Measurements from ENCODE around the gene GNG3. TPM values are rescaled to one million over a fixed set of nuclear protein-coding genes. Genes with fewer than 3 reads are reported as not detected.

The GNG3 gene
- polyA plus RNA-seq, 3 donors, result 0.23 TPM; not detected in 2

GRCh38 chr11:62666259-62666926 is 41.1 kb upstream of the GNG3 start:
- Histone ChIP-seq H3K9ac (ENCODE audit: insufficient read depth, low read length, poor library complexity, severe bottlenecking) (peak overlapping the region; percentile 78), H3K79me2 (ENCODE audit: insufficient read depth, low read length) (peaks cover 65% of the 10 kb centered on the region)

GRCh38 chr11:62667460-62667859 is 40.0 kb upstream of the GNG3 start:
- no peak overlapping the region for H3K4me3 Mint-ChIP-seq
- peaks cover 11 to 26% of the 10 kb centered on the region in 2 donors for H3K36me3 Mint-ChIP-seq
- Histone ChIP-seq H3K4me1 (ENCODE audit: control insufficient read depth in 1 of 2, insufficient read depth in 2 of 2, low read length in 2 of 2) (peaks cover 39 to 42% of the 10 kb centered on the region in 2 donors), H3K9me3 (replicated peaks in 1 of 2; ENCODE audit: control insufficient read depth in 1 of 2, insufficient read depth in 1 of 2, low read length in 2 of 2) (no peaks in the 10 kb centered on the region), H3K4me2 (replicated peaks; ENCODE audit: extremely low read depth, low read length, poor library complexity, severe bottlenecking) (no peak overlapping the region), H3K79me2 (ENCODE audit: insufficient read depth, low read length) (peaks cover 66% of the 10 kb centered on the region), H3K36me3 (replicated peaks in 1 of 2; ENCODE audit: control insufficient read depth in 1 of 2, insufficient read depth in 2 of 2, low read length in 2 of 2) (peaks cover 10 to 18% of the 10 kb centered on the region in 2 donors), H3K9ac (ENCODE audit: insufficient read depth, low read length, poor library complexity, severe bottlenecking) (no peak overlapping the region), H4K20me1 (ENCODE audit: insufficient read depth, low read length) (peaks cover 18% of the 10 kb centered on the region), H3K4me3 (replicated peaks in 1 of 3; ENCODE audit: low read depth in 2 of 3, low read length in 3 of 3) (no peak overlapping the region), H3K27me3 (ENCODE audit: control insufficient read depth in 2 of 2, insufficient read depth in 2 of 2, low read length in 2 of 2) (no peaks in the 10 kb centered on the region), H2AFZ (ENCODE audit: insufficient read depth, low read depth, low read length, poor library complexity, severe bottlenecking) (no peak overlapping the region), H3K27ac (ENCODE audit: low read depth in 1 of 2, low read length in 2 of 2) (peak overlapping the region in 1 of 2 donors; percentile 7)
- TF ChIP-seq CTCF (IDR thresholded peaks at IDR 0.05), result no peak
- peaks cover 58% of the 10 kb centered on the region for H3K4me1 Mint-ChIP-seq
- DNase-seq, result no peak
- H3K9me3 Mint-ChIP-seq, result peaks cover 0 to 2% (median 0%) of the 10 kb centered on the region in 7 donors
- H3K27me3 Mint-ChIP-seq (ENCODE audit: low read depth in 3 of 3), result no peaks in the 10 kb centered on the region
- intact Hi-C loops (cut with micrococcal nuclease), result no loop called here
- peak overlapping the region in 1 of 7 donors; percentile 13 for H3K27ac Mint-ChIP-seq
- no CpG with 5 or more reads among the region's 2 CpGs for WGBS (ENCODE audit: insufficient coverage)

More at GRCh38 chr11:62666259-62666926, 41.1 kb upstream of the GNG3 start:
- peak overlapping the region; percentile 90 for H3K4me2 ChIP-seq (replicated peaks; ENCODE audit: extremely low read depth, low read length, poor library complexity, severe bottlenecking)
- H3K4me3 Mint-ChIP-seq, result peak overlapping the region; percentile 92 to 97
- no peaks in the 10 kb centered on the region for H3K27me3 ChIP-seq (ENCODE audit: control insufficient read depth in 2 of 2, insufficient read depth in 2 of 2, low read length in 2 of 2)
- peak overlapping the region; percentile 70 to 99 (median 99) for H3K4me3 ChIP-seq (replicated peaks in 1 of 3; ENCODE audit: low read depth in 2 of 3, low read length in 3 of 3)
- peaks cover 10 to 26% of the 10 kb centered on the region in 2 donors for H3K36me3 ChIP-seq (replicated peaks in 1 of 2; ENCODE audit: control insufficient read depth in 1 of 2, insufficient read depth in 2 of 2, low read length in 2 of 2)
- H3K27me3 Mint-ChIP-seq (ENCODE audit: low read depth in 3 of 3), result no peaks in the 10 kb centered on the region
- peaks cover 13 to 31% of the 10 kb centered on the region in 2 donors for H3K36me3 Mint-ChIP-seq
- intact Hi-C loops (cut with micrococcal nuclease), result no loop called here
- H4K20me1 ChIP-seq (ENCODE audit: insufficient read depth, low read length), result peaks cover 18% of the 10 kb centered on the region
- no peaks in the 10 kb centered on the region for H3K9me3 ChIP-seq (replicated peaks in 1 of 2; ENCODE audit: control insufficient read depth in 1 of 2, insufficient read depth in 1 of 2, low read length in 2 of 2)
- H3K4me1 Mint-ChIP-seq, result peaks cover 54% of the 10 kb centered on the region
- DNase-seq, result no peak
- peak overlapping the region in 1 of 2 donors; percentile 86 for H3K27ac ChIP-seq (ENCODE audit: low read depth in 1 of 2, low read length in 2 of 2)
- peaks cover 35 to 37% of the 10 kb centered on the region in 2 donors for H3K4me1 ChIP-seq (ENCODE audit: control insufficient read depth in 1 of 2, insufficient read depth in 2 of 2, low read length in 2 of 2)
- peak overlapping the region in 4 of 7 donors; percentile 33 to 92 (median 83) for H3K27ac Mint-ChIP-seq
- no peak for TF ChIP-seq CTCF (IDR thresholded peaks at IDR 0.05)
- H3K9me3 Mint-ChIP-seq, result no peaks in the 10 kb centered on the region
- H2AFZ ChIP-seq (ENCODE audit: insufficient read depth, low read depth, low read length, poor library complexity, severe bottlenecking), result no peak overlapping the region
- 76% methylated on average over 12 of the region's 16 CpGs for WGBS (ENCODE audit: insufficient coverage)
